ENCODE measurements around the gene ANP32B. TPM values are rescaled to one million over a fixed set of nuclear protein-coding genes. Genes with fewer than 3 reads are reported as not detected.
"Not testable (repeated sequence)": the region's sequence is repeated elsewhere in the genome, so short reads cannot be mapped to it uniquely, and the experiment has no call there.

ANP32B gene
- total RNA-seq, 2 donors from 2014 or later = 133 to 183 TPM

- Histone ChIP-seq H3K9me3 (no peaks in the 10 kb centered on the region), H3K4me3 (no peak overlapping the region), H3K27ac (no peak overlapping the region), H3K4me1 (no peaks in the 10 kb centered on the region), H3K36me3 (no peaks in the 10 kb centered on the region), H3K9ac (ENCODE audit: low read depth in 2 of 2, low read length in 2 of 2) (no peak overlapping the region), H3K27me3 (no peaks in the 10 kb centered on the region)
- intact Hi-C loops (cut with DNase I) = no loop called here
- peak; percentile 37 for DNase-seq
- peak; percentile 62 for TF ChIP-seq CTCF (IDR thresholded peaks at IDR 0.05)
These were observed 28.6 kb upstream of the ANP32B start for GRCh38 chr9:97954550-97954989.

GRCh38 chr9:97956331-97956730 is 26.8 kb upstream of the ANP32B start:
- DNase-seq = no peak
- Histone ChIP-seq H3K4me1 (no peaks in the 10 kb centered on the region), H3K4me3 (no peak overlapping the region), H3K27ac (no peak overlapping the region), H3K9ac (ENCODE audit: low read depth in 2 of 2, low read length in 2 of 2) (no peak overlapping the region), H3K9me3 (no peaks in the 10 kb centered on the region), H3K36me3 (no peaks in the 10 kb centered on the region), H3K27me3 (no peaks in the 10 kb centered on the region)
- TF ChIP-seq CTCF (IDR thresholded peaks at IDR 0.05) = no peak
- intact Hi-C loops (cut with DNase I) = no loop called here

- no peaks in the 10 kb centered on the region for H3K4me1 ChIP-seq
- DNase-seq = no peak
- H3K27me3 ChIP-seq = no peaks in the 10 kb centered on the region
- H3K27ac ChIP-seq = no peak overlapping the region
- no peak for TF ChIP-seq CTCF (IDR thresholded peaks at IDR 0.05)
- no peak overlapping the region for H3K4me3 ChIP-seq
- H3K36me3 ChIP-seq = no peaks in the 10 kb centered on the region
- intact Hi-C loops (cut with DNase I) = no loop called here
- H3K9ac ChIP-seq (ENCODE audit: low read depth in 2 of 2, low read length in 2 of 2) = no peak overlapping the region
- no peaks in the 10 kb centered on the region for H3K9me3 ChIP-seq
These were observed 24.2 kb upstream of the ANP32B start for GRCh38 chr9:97958812-97959511.

GRCh38 chr9:97959585-97959984 is 23.6 kb upstream of the ANP32B start:
- intact Hi-C loops (cut with DNase I) = no loop called here
- Histone ChIP-seq H3K4me3 (no peak overlapping the region), H3K9ac (ENCODE audit: low read depth in 2 of 2, low read length in 2 of 2) (no peak overlapping the region), H3K4me1 (no peaks in the 10 kb centered on the region), H3K27ac (no peak overlapping the region), H3K27me3 (no peaks in the 10 kb centered on the region), H3K9me3 (no peaks in the 10 kb centered on the region), H3K36me3 (no peaks in the 10 kb centered on the region)
- no peak for TF ChIP-seq CTCF (IDR thresholded peaks at IDR 0.05)
- no peak for DNase-seq

GRCh38 chr9:97960678-97961328 is 22.3 kb upstream of the ANP32B start:
- intact Hi-C loops (cut with DNase I); H3K9ac ChIP-seq (ENCODE audit: low read depth in 2 of 2, low read length in 2 of 2); H3K9me3 ChIP-seq; H3K27me3 ChIP-seq; DNase-seq; H3K4me3 ChIP-seq; H3K27ac ChIP-seq; H3K36me3 ChIP-seq; H3K4me1 ChIP-seq: not testable (repeated sequence)

- TF ChIP-seq CTCF (IDR thresholded peaks at IDR 0.05) = no peak
- H3K4me3 ChIP-seq = no peak overlapping the region
These were observed 21.8 kb upstream of the ANP32B start for GRCh38 chr9:97961361-97961760.

More at GRCh38 chr9:97961361-97961760, 21.8 kb upstream of the ANP32B start:
- intact Hi-C loops (cut with DNase I) = no loop called here
- Histone ChIP-seq H3K27ac (no peak overlapping the region), H3K9ac (ENCODE audit: low read depth in 2 of 2, low read length in 2 of 2) (no peak overlapping the region), H3K9me3 (no peaks in the 10 kb centered on the region), H3K36me3 (no peaks in the 10 kb centered on the region), H3K27me3 (no peaks in the 10 kb centered on the region), H3K4me1 (no peaks in the 10 kb centered on the region)
- DNase-seq = no peak
